Measurements from ENCODE around the gene SMARCB1.

DNA sequence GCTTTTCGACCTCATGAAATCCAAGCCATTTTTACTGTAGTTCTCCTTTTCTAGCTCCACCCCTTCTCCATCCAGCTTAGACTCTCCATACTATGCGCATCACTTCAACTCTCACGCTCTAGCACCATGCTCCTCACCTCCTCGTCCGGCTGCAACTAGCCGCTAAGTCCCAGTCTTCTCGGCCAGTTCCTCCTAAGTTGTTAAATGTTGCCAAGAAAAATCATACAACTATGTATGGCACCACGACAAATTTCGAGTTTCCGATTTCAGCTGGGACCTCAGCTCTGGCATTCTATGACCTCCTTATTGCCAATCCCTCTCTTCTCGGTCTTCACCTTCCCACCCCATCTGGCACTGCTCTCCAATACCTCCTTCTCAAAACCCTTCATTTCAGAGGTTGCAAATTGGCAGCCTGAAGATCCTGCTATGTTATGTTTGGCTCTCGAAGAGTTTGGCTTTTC is 36.9 kb upstream of the SMARCB1 start:
- TF ChIP-seq CTCF (IDR thresholded peaks at IDR 0.05) = no peak
- no peak for TF ChIP-seq ZFX (IDR thresholded peaks at IDR 0.05; ENCODE audit: borderline replicate concordance)
